NT2/D1 (cell line): ENCODE data around the gene PLEKHA6.
A peak's percentile ranks its signal among the peaks of the same experiment; 100 is the strongest.

ENCODE experiments used
- DNase-seq: peaks from one replicate; pipeline ENCODE4 v3.0.0-alpha.2; 2011; ENCODE audit warnings: low read depth, low spot score
- H3K27me3 ChIP-seq: 2 replicates; pipeline ENCODE4 v1.6.0; 2011; ENCODE audit warnings: mild to moderate bottlenecking; ENCODE audit not compliant: insufficient read length, insufficient read depth
- H3K36me3 ChIP-seq: 2 replicates; pipeline ENCODE4 v1.6.1; 2011; ENCODE audit warnings: mild to moderate bottlenecking, low read length, mixed read lengths; ENCODE audit not compliant: insufficient read depth, insufficient read length
- H3K4me1 ChIP-seq: 2 replicates; pipeline ENCODE4 v1.5.1; 2011; ENCODE audit not compliant: insufficient read depth, insufficient read length
- H3K4me3 ChIP-seq: 2 replicates; pipeline ENCODE4 v1.5.1; 2011; ENCODE audit warnings: low read depth; ENCODE audit not compliant: insufficient read length
- H3K9ac ChIP-seq: 2 replicates; pipeline ENCODE4 v1.6.0; 2011; ENCODE audit warnings: low read depth; ENCODE audit not compliant: insufficient read length
- H3K9me3 ChIP-seq: 2 replicates; pipeline ENCODE4 v1.5.1; 2011; ENCODE audit warnings: mild to moderate bottlenecking, low read length; ENCODE audit not compliant: insufficient read depth
- SUZ12 ChIP-seq: IDR thresholded peaks from 2 replicates; pipeline ENCODE4 v1.6.1; 2011; ENCODE audit not compliant: insufficient read length, insufficient read depth; ENCODE audit errors: extremely low read depth
- YY1 ChIP-seq: IDR thresholded peaks from 2 replicates; pipeline ENCODE4 v1.6.1; 2011; ENCODE audit not compliant: insufficient read length, insufficient read depth
- ZNF274 ChIP-seq: IDR thresholded peaks from 2 replicates; pipeline ENCODE4 v1.6.1; 2011; ENCODE audit warnings: mild to moderate bottlenecking, low read depth, low read length

Gene PLEKHA6

GRCh38 chr1:204405988-204406387 is 46.3 kb upstream of the PLEKHA6 start:
- Histone ChIP-seq H3K9me3 (no peaks in the 10 kb centered on the region), H3K4me3 (no peak overlapping the region), H3K27me3 (no peaks in the 10 kb centered on the region), H3K4me1 (no peaks in the 10 kb centered on the region), H3K36me3 (peaks cover 86% of the 10 kb centered on the region), H3K9ac (no peak overlapping the region)
- no peak for DNase-seq
- TF ChIP-seq YY1, result no peak
- no peak for TF ChIP-seq SUZ12

GRCh38 chr1:204404629-204405028 is 44.9 kb upstream of the PLEKHA6 start:
- H3K9ac ChIP-seq, result no peak overlapping the region
- no peak overlapping the region for H3K4me3 ChIP-seq
- H3K27me3 ChIP-seq, result no peaks in the 10 kb centered on the region
- H3K9me3 ChIP-seq, result no peaks in the 10 kb centered on the region
- DNase-seq, result no peak
- H3K4me1 ChIP-seq, result no peaks in the 10 kb centered on the region
- peaks cover 87% of the 10 kb centered on the region for H3K36me3 ChIP-seq
- TF ChIP-seq SUZ12 (no peak), ZNF274 (no peak), YY1 (no peak)

- no peak overlapping the region for H3K4me3 ChIP-seq
- H3K36me3 ChIP-seq, result peaks cover 79% of the 10 kb centered on the region
- TF ChIP-seq YY1, result no peak
- no peak for TF ChIP-seq ZNF274
- no peak for TF ChIP-seq SUZ12
- H3K27me3 ChIP-seq, result no peaks in the 10 kb centered on the region
- no peak overlapping the region for H3K9ac ChIP-seq
- H3K9me3 ChIP-seq, result no peaks in the 10 kb centered on the region
- H3K4me1 ChIP-seq, result no peaks in the 10 kb centered on the region
- DNase-seq, result no peak
Measured at GRCh38 chr1:204402391-204402790, 42.7 kb upstream of the PLEKHA6 start.

- Histone ChIP-seq H3K27me3 (no peaks in the 10 kb centered on the region), H3K36me3 (peaks cover 73% of the 10 kb centered on the region), H3K9ac (no peak overlapping the region), H3K9me3 (no peaks in the 10 kb centered on the region), H3K4me3 (no peak overlapping the region), H3K4me1 (no peaks in the 10 kb centered on the region)
- TF ChIP-seq ZNF274, result no peak
- no peak for TF ChIP-seq YY1
- TF ChIP-seq SUZ12, result no peak
- no peak for DNase-seq
Measured at GRCh38 chr1:204401730-204402129, 42.0 kb upstream of the PLEKHA6 start.

GRCh38 chr1:204400882-204401510 is 41.3 kb upstream of the PLEKHA6 start:
- H3K9me3 ChIP-seq, result no peaks in the 10 kb centered on the region
- no peaks in the 10 kb centered on the region for H3K4me1 ChIP-seq

GRCh38 chr1:204398197-204399125 is 38.7 kb upstream of the PLEKHA6 start:
- no peaks in the 10 kb centered on the region for H3K4me1 ChIP-seq
- TF ChIP-seq SUZ12, result no peak
- no peak for TF ChIP-seq YY1
- no peak for TF ChIP-seq ZNF274
- peaks cover 41% of the 10 kb centered on the region for H3K36me3 ChIP-seq

More at GRCh38 chr1:204400882-204401510, 41.3 kb upstream of the PLEKHA6 start:
- Histone ChIP-seq H3K9ac (no peak overlapping the region), H3K4me3 (no peak overlapping the region), H3K27me3 (no peaks in the 10 kb centered on the region), H3K36me3 (peaks cover 66% of the 10 kb centered on the region)
- TF ChIP-seq SUZ12 (no peak), ZNF274 (no peak), YY1 (no peak)
- DNase-seq, result no peak

GRCh38 chr1:204396015-204396583 is 36.4 kb upstream of the PLEKHA6 start:
- no peak for TF ChIP-seq SUZ12
- no peak for TF ChIP-seq ZNF274
- TF ChIP-seq YY1, result no peak
- no peak for DNase-seq
- Histone ChIP-seq H3K36me3 (peaks cover 28% of the 10 kb centered on the region), H3K9me3 (no peaks in the 10 kb centered on the region), H3K9ac (no peak overlapping the region), H3K27me3 (no peaks in the 10 kb centered on the region), H3K4me3 (no peak overlapping the region), H3K4me1 (no peaks in the 10 kb centered on the region)

More at GRCh38 chr1:204398197-204399125, 38.7 kb upstream of the PLEKHA6 start:
- no peak overlapping the region for H3K4me3 ChIP-seq
- DNase-seq, result peak; percentile 90
- no peak overlapping the region for H3K9ac ChIP-seq
- H3K27me3 ChIP-seq, result no peaks in the 10 kb centered on the region
- H3K9me3 ChIP-seq, result no peaks in the 10 kb centered on the region
